Loucy (cell line): Measurements from ENCODE around the gene UNC13D.
A peak's percentile ranks its signal among the peaks of the same experiment; 100 is the strongest.

Experiments used
- H2AFZ ChIP-seq: fragments of 200-600 bp; sonication (generic); 2 replicates; pipeline ENCODE4 v1.6.0; 2016; ENCODE audit warnings: antibody characterized with exemption, mild to moderate bottlenecking, low read length, moderate library complexity
- H3F3A ChIP-seq: fragments of 200-600 bp; 2 replicates; pipeline ENCODE4 v1.6.0; 2016; ENCODE audit warnings: antibody characterized with exemption, low read depth, mild to moderate bottlenecking
- H3K27me3 ChIP-seq: fragments of 200-600 bp; sonication (generic); 2 replicates; pipeline ENCODE4 v1.6.1; 2014; ENCODE audit warnings: low read length, mild to moderate bottlenecking; ENCODE audit not compliant: insufficient read depth, poor library complexity, severe bottlenecking
- H3K36me3 ChIP-seq: fragments of 200-600 bp; sonication (generic); 2 replicates; pipeline ENCODE4 v1.6.1; 2016; ENCODE audit warnings: low read length; ENCODE audit not compliant: insufficient read depth
- H3K4me1 ChIP-seq: fragments of 200-600 bp; sonication (generic); 2 replicates; pipeline ENCODE4 v1.5.1; 2014; ENCODE audit warnings: low read length, mild to moderate bottlenecking; ENCODE audit not compliant: insufficient read depth, poor library complexity, severe bottlenecking
- H3K4me2 ChIP-seq: fragments of 200-600 bp; sonication (generic); 2 replicates; pipeline ENCODE4 v1.6.0; 2014; ENCODE audit warnings: antibody characterized with exemption, low read length, low read depth, mild to moderate bottlenecking; ENCODE audit not compliant: poor library complexity, severe bottlenecking
- H3K4me3 ChIP-seq: fragments of 200-600 bp; sonication (generic); 2 replicates; pipeline ENCODE4 v1.5.1; 2014; ENCODE audit warnings: low read length, mild to moderate bottlenecking, mixed read lengths; ENCODE audit not compliant: poor library complexity, severe bottlenecking
- H3K79me2 ChIP-seq: fragments of 200-600 bp; sonication (generic); 2 replicates; pipeline ENCODE4 v1.6.1; 2014; ENCODE audit warnings: low read length; ENCODE audit not compliant: insufficient read depth
- H3K9ac ChIP-seq: fragments of 200-600 bp; sonication (generic); 2 replicates; pipeline ENCODE4 v1.6.0; 2014; ENCODE audit warnings: mild to moderate bottlenecking, low read depth, low read length, moderate library complexity; ENCODE audit not compliant: poor library complexity, severe bottlenecking
- H3K9me2 ChIP-seq: fragments of 200-600 bp; sonication (generic); replicated peaks from 2 replicates; pipeline ENCODE4 v1.6.1; 2016; ENCODE audit warnings: low read depth, low read length, mixed read lengths
- H3K9me3 ChIP-seq: fragments of 200-600 bp; sonication (generic); 2 replicates; pipeline ENCODE4 v1.6.1; 2014; ENCODE audit warnings: mild to moderate bottlenecking, antibody characterized with exemption, low read length, low read depth; ENCODE audit not compliant: insufficient read depth
- H4K20me1 ChIP-seq: fragments of 200-600 bp; sonication (generic); 2 replicates; pipeline ENCODE4 v1.6.0; 2014; ENCODE audit warnings: antibody characterized with exemption, low read length, mild to moderate bottlenecking; ENCODE audit not compliant: insufficient read depth, poor library complexity, severe bottlenecking
- CTCF ChIP-seq: fragments of 200-600 bp; sonication (generic); conservative IDR thresholded peaks from 2 replicates; pipeline ENCODE4 v1.5.1; 2014; ENCODE audit warnings: mild to moderate bottlenecking, antibody characterized with exemption, low read length
- EZH2phosphoT487 ChIP-seq: fragments of 200-600 bp; IDR thresholded peaks from 2 replicates; pipeline ENCODE4 v1.6.1; 2018; ENCODE audit warnings: antibody characterized with exemption, mild to moderate bottlenecking, moderate library complexity, borderline replicate concordance

Gene UNC13D

GRCh38 chr17:75856062-75856756 lies 12.0 kb upstream of the UNC13D start:
- H3K9me3 ChIP-seq: no peaks in the 10 kb centered on the region
- peak overlapping the region; percentile 18 for H2AFZ ChIP-seq
- H3K27me3 ChIP-seq: no peaks in the 10 kb centered on the region
- H3K9ac ChIP-seq: peak overlapping the region; percentile 87
- H3K4me3 ChIP-seq: peak overlapping the region; percentile 91
- TF ChIP-seq EZH2phosphoT487: no peak
- TF ChIP-seq CTCF: no peak
- peak overlapping the region; percentile 87 for H3K4me2 ChIP-seq
- H3K4me1 ChIP-seq: peaks cover 30% of the 10 kb centered on the region
- peaks cover 6% of the 10 kb centered on the region; the same call in 1 of the 2 replicates for H3F3A ChIP-seq
- H3K9me2 ChIP-seq: no peaks in the 10 kb centered on the region
- peaks cover 7% of the 10 kb centered on the region for H4K20me1 ChIP-seq
- H3K79me2 ChIP-seq: peaks cover 24% of the 10 kb centered on the region
- H3K36me3 ChIP-seq: peaks cover 4% of the 10 kb centered on the region; the same call in 1 of the 2 replicates

GRCh38 chr17:75855310-75856061 lies 11.3 kb upstream of the UNC13D start, which contains the start of gene WBP2:
TSS of gene WBP2 (minus strand) at chr17:75855335. CDS start at chr17:75855297, 38 bp downstream.
- peak within 1 kb of the TSS; percentile 91 for H3K4me3 ChIP-seq
- H3K36me3 ChIP-seq: peaks cover 4% of the 10 kb centered on the region; the same call in 1 of the 2 replicates
- H3K27me3 ChIP-seq: no peaks in the 10 kb centered on the region
- peaks cover 24% of the 10 kb centered on the region for H3K79me2 ChIP-seq
- peak within 1 kb of the TSS; percentile 87 for H3K9ac ChIP-seq
- no peaks in the 10 kb centered on the region for H3K9me2 ChIP-seq
- peak within 1 kb of the TSS; percentile 30 for H2AFZ ChIP-seq
- no peaks in the 10 kb centered on the region for H3K9me3 ChIP-seq
- H4K20me1 ChIP-seq: peaks cover 7% of the 10 kb centered on the region
- H3K4me2 ChIP-seq: peak within 1 kb of the TSS; percentile 99
- TF ChIP-seq EZH2phosphoT487: no peak
- TF ChIP-seq CTCF: peak; percentile 66
- H3F3A ChIP-seq: peaks cover 6% of the 10 kb centered on the region; the same call in 1 of the 2 replicates
- H3K4me1 ChIP-seq: peaks cover 30% of the 10 kb centered on the region

- no peaks in the 10 kb centered on the region for H3K27me3 ChIP-seq
- H3K36me3 ChIP-seq: peaks cover 4% of the 10 kb centered on the region; the same call in 1 of the 2 replicates
- H3K4me3 ChIP-seq: peak overlapping the region; percentile 89
- TF ChIP-seq EZH2phosphoT487 (no peak), CTCF (no peak)
- peaks cover 6% of the 10 kb centered on the region; the same call in 1 of the 2 replicates for H3F3A ChIP-seq
- H3K79me2 ChIP-seq: peaks cover 24% of the 10 kb centered on the region
- peak overlapping the region; percentile 30; the same call in 1 of the 2 replicates for H2AFZ ChIP-seq
- peaks cover 7% of the 10 kb centered on the region for H4K20me1 ChIP-seq
- H3K9me3 ChIP-seq: no peaks in the 10 kb centered on the region
- peaks cover 30% of the 10 kb centered on the region for H3K4me1 ChIP-seq
- peak overlapping the region; percentile 99 for H3K4me2 ChIP-seq
- H3K9me2 ChIP-seq: no peaks in the 10 kb centered on the region
- peak overlapping the region; percentile 78 for H3K9ac ChIP-seq
Observed at GRCh38 chr17:75854881-75855309, 10.7 kb upstream of the UNC13D start.
